GM21576 (cell line): ENCODE results near the gene GCSAM.

Experiments used
- ATAC-seq: cut with Tn5 transposase; IDR thresholded peaks from one replicate; pipeline ENCODE4 v1.9.1; 2021; ENCODE audit warnings: mild to moderate bottlenecking, moderate library complexity; ENCODE audit not compliant: unreplicated experiment

The GCSAM gene, protein sequence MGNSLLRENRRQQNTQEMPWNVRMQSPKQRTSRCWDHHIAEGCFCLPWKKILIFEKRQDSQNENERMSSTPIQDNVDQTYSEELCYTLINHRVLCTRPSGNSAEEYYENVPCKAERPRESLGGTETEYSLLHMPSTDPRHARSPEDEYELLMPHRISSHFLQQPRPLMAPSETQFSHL

DNA sequence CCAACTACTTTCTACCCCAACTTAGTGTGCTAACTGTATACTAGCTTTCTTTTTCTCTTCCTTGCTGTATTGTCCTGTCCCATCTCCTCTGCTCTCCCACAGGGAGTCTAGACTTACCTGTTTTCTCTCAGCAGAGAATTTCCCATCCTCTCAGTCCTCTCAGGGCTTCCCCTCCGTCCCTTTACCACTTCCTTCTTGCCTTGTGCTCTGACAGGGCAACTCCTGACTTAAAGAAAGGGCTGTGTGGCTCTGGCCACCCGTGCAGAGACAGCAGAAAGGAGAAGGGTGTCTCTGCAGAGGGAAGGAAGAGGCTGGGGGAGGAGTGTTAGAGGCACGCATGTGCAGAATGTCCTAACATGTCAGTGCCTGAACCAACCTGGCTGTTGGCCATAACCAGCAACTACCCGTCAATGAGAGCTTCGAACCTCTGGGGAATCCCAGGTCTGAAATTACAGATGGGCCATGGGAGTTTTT is at the start of gene GCSAM:
Gene GCSAM, minus strand, starts transcription at position 274 of the 474 bp plus-strand sequence. Its CDS starts 128 bp downstream, at position 146.
- peak; percentile 74 for ATAC-seq

DNA sequence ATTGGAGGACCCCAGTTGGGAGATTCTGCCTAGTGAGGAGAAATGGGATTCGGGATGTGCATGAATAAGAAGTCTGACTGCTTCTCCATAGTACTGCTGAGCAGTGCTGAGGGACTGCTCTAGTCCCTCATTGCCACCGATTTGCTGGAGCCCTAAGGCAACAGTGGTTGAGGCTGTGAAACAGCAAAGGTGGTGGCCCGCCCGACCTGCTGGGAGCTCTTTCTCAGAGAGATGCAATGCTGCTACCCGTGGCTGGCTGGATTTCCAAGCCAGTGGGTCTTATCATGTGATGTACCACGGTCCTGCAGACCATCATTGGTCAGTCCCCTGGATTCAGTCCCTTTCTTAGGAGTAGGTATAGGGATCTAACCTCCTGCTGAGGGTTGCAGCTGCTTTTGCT is 42.6 kb upstream of the GCSAM start:
- no peak for ATAC-seq

DNA sequence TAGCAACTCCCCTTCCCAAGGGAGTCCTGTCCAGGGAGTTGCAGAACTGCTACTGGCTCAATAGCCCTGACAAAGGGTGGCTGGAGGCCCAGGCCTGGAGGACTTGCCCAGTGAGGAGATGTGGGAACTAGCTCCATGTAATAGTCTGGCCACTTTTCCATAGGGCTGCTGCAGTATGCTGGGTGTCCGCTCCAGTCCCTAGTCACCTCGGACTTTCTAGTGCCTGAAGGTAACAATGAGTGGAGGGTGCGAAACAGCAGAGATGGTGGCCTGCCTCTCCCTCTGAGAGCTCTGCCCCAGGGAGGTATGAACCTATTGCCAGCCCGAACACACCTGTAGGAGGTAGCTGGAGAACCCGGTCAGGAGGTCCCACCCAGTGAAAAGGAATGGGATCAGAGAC is 42.0 kb upstream of the GCSAM start:
- no peak for ATAC-seq

DNA sequence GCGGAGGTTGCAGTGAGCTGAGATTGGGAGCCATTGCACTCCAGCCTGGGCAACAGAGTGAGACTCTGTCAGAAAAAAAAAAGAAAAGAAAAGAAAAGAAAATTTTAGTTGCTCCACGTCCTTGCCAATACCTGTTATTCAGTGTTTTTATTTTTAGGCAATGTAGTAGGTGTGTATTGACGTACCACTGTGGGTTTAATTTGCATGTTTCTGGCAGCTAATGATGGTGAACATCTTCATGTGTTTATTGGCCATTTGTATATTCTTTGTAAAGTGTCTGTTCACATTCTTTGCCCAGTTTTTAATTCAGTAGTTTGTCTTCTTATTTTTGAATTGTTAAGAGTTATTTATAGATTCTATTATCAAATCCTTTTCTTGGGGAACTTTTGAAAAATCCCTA is 38.1 kb upstream of the GCSAM start:
- no peak for ATAC-seq

DNA sequence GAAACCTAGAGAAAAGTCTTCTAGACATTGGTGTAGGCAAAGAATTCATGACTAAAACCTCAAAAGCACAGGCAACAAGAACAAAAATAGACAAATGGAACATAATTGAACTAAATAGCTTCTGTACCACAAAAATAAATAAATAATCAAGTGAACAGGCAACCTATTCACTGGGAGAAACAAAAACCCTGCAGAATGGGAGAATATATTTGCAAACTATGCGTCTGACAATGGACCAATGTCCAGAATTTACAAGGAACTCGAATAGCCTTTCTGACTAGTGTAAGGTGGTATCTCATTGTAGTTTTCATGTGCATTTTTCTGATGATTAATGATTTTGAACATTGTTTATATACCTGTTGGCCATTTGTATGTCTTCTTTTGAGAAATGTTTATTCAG is 37.0 kb upstream of the GCSAM start:
- no peak for ATAC-seq

DNA sequence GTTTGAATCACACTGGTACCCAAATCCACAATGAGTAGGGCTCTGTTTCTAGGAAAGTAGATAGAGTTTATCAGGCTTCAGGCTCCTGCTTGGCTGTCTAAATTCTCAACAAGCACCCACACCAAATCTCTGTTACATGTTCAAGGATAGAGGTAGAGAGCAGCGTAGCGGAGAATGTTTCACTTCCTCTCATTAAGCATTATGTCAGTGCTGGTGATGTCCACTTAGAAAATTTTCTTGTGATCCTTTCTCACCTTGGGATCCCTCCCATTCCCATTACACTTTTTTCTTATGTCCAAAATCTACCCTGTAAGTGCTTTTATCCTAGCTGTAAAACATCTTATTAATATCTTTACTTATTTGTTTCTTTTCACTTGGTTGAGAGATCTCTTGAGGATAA is 34.7 kb upstream of the GCSAM start:
- ATAC-seq, result peak; percentile 89

DNA sequence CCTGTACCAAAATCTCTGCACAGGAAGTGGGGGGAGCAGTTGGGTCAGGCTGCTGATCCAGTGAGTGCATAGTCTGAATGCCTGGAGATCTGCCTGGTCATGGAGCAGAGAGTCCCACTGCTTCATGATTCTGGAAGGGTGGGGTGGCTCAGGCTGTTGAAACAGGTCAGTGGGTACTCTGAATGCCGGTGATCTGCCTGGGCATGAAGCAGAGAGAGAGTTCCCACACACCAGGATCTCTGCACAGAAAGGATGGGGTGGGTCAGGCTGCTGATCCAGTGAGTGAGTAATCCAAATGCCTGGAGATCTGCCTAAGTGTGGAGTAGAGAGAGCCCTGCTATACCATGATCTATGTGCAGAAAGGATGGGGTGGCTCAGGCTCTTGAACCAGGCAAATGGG is 16.1 kb upstream of the GCSAM start:
- no peak for ATAC-seq

DNA sequence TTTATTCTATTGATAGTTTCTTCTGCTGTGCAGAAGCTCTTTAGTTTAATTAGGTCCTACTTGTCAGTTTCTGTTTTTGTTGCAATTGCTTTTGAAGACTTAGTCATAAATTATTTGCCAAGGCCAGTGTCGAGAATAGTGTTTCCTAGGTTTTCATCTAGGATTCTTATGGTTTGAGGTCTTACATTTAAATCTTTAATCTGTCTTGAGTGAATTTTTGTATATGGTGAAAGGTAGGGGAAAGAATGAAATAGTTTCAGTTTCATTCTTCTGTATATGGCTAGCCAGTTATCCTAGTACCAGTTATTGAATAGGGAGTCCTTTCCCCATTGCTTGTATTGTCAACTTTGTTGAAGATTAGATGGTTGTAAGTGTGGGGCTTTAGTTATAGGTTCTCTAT is 10.6 kb upstream of the GCSAM start:
- no peak for ATAC-seq

DNA sequence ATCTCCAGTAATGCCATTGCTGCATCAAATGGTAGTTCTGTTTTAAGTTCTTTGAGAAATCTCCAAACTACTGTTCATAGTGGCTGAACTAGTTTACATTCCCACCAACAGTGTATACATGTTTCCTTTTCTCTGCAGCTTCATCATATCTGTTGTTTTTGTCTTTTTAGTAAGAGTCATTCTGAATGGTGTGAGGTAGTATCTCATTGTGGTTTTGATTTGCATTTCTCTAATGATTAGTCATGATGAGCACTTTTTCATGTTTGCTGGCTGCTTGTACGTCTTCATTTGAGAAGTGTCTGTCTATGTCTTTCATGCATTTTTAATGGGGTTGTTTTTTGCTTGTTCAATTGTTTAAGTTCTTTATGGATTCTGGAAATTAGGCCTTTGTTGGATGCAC is 10.2 kb upstream of the GCSAM start:
- ATAC-seq, result no peak

DNA sequence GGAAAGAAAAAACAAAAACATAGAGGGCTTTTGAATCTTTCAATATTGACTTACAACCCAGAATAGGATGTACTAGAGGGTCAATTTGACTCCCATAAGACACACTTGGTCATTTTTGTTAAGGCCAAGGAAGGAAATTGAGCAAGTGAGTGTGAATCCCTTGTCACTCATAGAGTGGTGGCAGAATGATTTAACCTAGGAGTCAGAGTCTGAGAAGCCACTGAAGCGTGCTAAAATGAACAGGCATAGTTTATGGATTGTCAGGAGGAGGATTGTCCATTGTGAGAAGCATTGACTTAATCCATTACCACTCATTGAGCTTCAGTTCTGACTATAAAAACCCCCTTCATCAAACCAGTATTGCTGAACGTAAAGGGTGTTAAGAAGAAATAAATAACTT is 8.2 kb upstream of the GCSAM start:
- no peak for ATAC-seq

DNA sequence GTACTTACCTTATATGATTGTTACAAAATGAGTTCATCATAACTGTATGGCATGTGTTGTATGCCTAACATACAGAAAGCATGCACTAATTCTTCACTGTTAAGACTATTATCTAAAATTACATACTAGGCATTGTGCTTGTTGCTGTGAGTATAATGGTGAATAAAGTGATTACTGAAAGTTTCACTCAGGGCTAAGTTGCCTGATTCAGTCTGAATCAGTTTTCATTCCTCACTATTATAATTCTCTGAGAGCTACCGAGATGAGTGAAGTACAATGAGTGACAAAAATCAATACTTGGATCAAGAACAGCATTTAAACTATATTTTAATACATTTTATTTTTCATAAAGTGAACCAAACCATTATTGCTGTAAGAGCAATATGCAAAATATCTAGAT is 7.5 kb upstream of the GCSAM start:
- ATAC-seq, result no peak

DNA sequence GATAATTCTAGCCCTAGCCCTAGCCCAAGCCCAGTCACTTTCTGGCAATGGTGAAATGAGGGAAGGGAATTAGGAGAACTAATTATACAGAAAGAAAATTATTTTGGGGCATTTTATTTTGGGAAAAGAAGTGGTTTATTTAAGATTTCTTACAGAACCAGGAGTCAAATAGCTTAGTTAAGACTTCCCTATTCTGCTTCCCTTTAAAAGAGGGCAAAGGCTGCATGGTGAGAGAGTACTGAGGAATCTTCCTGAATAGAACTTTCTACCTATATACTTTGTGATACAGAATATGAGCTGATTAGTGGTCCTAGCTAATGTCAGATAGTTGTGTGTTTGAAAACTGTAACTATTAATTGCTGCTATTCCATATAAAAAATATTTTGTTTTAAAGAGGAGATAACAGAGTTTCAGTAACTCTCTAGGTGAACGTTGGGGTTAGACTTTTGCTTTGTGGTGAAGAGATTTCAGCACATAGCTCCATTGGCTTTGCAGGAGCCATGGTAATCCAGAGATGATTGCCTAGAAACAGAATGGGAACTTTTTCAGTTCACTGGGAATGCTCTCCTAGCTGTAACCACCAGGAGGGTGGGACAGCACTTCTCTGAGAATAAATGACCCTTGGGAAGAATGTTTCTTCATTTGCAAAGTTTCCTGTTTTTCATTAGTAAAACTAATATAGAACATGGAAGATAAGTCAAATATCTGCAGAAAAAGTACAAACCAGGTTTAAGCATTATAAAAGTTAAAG is 5.3 kb upstream of the GCSAM start:
- ATAC-seq, result no peak

DNA sequence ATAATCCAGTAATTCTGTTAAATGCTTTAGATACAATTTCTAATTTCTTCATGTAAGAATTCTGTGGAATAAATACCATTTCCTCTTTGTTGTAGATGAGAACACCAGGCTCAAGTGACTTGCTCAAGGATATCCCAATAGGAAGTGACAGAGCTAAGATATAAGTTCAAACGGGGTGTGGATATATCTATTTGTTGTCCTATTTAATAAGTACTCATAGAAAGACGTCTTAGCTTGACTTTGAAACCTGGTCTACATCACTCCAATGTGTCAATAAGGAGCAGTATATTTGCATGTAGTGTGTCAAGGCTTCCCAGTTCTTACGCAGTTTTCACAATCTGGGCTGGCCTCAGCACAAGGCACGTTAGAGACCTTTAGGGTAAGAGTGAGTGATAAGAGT is 4.7 kb upstream of the GCSAM start:
- no peak for ATAC-seq

DNA sequence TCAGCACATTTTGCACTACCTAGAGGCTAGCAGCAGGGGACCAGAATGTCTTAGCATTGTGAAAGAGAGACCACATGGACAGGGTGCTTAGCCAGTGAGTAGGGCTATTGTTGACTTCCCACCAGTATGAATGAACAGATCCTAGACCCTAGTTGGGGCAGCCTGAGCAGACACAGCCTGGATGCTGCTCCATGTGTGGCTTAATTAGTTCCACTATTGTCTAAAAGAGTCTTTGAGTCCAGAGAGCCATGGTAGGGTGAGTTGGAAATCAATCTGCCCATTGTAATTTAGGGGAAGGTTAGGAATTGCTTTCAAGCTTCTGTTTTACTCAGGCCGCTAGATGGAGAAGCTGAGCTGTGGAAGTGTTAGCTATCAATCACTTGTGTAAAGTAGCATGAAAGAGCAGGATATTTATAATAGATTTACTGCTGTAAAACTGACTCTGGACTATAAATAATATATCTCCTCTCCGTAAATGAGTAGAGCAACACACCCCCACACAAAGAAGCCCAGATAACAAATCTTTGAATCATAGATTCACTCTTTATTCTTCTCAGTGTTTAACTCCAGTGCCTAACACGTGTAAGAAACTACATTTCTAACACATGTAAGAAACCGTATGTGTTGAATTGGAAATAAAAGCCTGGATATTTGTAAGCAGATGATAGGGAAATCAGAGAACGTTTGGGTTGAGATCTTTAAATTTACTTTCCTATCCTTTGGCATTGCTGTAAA is 4.1 kb upstream of the GCSAM start:
- no peak for ATAC-seq

DNA sequence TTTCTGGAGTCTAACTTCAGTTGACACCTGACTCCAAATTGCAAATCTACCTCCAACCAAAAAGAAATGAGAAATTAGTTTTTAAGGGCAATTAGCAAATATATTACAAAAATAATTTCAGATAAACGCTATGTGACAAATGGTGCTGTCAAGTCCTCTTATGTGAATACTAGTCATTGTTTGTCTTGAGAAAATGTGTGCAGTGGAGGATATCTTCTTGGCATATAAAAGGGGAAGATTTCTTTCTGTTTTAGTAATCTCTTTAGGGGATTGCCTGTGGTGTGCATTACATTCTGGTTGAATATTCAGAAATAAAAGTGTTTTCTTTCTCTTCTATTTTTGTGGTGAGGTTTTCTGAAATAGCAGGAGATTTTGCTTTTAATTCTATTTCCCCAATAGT is 3.0 kb upstream of the GCSAM start:
- no peak for ATAC-seq

DNA sequence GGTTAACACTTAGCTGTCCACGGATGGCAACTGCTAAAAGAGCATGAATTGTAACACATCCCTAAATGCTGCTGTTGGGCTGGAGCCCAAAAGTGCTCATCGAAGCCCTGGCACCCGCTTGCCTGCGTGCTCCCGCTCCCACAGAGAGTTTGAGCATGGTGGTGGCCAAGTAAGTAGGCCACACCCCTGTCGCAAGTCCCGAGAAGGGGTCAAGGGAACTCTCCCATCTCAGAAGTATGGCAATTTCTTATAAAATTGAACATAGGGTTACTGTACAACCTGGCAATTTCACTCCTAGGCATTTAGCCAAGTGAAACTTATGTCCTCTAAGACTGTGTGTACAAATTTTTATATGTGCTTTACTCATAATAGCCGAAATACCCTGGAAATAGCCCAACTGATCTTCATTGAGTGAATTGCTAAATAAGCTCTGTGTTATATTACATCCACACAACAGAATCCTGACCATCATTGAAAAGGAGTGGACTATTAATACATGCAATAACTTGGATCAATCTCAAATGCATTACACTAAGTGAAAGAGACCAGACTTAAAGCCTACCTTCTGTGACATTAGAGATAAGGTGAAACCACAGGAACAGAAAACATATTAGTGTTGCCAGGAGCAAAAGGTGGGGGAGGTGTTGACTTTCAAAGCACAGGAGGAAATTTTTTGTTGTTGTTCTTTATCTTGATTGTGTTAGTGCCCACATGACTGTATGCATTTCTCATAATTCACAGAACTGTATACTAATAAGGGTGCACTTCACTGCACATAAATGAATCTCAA is 1.5 kb upstream of the GCSAM start:
- no peak for ATAC-seq

DNA sequence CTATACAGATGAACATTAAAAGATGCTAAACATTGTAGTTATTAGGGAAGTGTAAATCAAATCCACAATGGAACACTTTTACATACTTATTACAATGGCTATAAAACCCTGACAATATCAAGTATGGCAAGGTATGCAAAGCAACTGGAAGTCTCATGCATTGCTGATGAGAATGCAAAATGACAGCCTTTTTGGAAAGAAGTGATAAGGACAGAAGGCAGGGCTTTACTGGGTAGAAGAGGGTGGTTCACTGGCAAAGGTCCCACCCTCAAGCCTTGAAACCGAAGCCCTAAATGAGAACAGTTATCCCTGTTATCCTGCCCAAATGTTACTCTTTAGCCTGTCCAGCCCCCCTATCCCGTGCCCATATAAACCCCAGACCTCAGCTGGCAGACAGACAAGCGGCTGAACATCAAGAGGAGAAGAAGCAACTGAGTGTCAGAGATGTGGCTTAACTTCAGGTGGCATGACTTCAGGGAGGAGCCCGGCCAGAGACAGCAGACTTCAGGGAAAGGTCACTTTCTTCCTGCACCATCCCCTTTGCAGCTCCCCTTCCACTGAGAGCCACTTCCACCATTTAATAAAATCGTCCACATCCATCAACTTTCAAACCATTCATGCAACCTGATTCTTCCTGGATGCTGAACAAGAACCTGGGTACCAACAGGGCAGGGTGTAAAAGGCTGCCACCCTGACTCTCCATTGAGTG is 732 bp upstream of the GCSAM start:
- ATAC-seq, result no peak

DNA sequence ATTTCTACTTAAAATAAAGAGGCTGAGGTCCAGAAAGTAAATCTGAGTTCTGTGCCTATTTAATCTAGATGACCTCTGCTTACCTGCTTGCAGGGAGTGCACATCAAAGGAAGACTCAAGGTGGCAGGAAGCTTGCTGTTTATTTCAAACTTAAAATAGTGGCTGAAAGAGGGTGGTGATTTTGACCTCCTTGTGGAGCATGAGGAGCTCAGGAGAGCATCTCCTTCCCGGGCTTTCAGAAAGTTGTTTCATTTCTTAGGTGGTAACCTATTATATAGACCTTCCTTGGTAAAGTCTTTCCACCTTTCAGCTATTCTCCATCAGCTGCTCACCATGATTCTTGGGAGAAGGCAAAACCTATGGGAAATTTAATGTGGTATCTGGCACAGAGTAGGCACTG is 494 bp downstream of the GCSAM start:
- ATAC-seq, result no peak

DNA sequence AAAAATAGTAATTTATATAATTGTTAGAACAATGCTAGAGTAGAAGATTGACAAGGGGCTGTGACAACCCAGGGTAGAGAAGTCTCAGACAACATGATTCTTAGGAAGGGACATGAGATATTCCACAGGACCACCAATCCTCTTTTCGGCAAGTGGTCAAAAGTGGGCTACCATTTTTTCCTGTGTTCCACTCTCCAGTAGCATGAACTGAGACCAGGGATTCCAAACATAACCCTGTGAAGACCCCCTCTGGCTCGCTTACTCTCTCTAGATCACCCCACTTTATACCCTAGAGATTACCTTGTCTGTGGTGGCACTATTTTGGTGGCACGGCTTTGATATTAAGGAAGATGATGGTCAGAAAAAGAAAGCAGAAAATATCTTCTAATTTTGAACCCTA is 960 bp downstream of the GCSAM start:
- ATAC-seq, result no peak

DNA sequence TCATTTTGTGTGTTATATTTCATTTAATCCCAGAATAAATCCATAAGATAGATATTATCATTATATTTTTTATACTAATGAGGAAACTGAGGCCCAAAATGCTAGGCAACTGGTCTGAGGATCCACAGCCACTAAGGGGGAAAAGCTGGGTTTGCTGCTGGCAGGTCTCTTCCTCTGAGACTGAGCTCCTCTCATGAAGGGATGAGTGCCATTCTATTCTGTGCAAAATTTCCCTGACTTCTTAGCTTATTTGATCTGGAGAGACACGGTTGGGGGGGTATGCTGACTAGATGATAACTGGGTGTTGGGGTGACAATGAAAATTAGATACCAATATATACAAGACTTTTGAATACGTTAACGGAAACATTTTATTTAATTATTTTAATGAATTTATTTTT is 1.9 kb downstream of the GCSAM start:
- ATAC-seq, result no peak

DNA sequence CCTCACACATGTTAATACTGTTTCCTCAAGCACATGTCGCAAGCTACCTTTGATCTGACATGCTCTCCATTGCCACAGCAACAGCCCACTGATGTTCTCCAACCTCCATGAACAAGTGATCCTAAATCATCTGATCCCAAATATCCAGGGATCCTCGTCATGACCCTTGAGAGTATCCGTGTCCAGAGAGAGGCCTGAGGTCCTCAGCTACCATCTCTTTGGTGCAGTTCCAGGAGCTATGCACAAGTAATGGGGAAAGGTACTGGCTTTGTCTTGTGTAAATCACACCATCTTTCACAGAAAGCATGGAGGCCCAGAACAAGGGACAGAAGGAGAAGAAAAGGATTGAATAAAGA is 2.4 kb downstream of the GCSAM start:
- no peak for ATAC-seq
